ENCODE measurements around the gene SCAP.

The SCAP gene

DNA sequence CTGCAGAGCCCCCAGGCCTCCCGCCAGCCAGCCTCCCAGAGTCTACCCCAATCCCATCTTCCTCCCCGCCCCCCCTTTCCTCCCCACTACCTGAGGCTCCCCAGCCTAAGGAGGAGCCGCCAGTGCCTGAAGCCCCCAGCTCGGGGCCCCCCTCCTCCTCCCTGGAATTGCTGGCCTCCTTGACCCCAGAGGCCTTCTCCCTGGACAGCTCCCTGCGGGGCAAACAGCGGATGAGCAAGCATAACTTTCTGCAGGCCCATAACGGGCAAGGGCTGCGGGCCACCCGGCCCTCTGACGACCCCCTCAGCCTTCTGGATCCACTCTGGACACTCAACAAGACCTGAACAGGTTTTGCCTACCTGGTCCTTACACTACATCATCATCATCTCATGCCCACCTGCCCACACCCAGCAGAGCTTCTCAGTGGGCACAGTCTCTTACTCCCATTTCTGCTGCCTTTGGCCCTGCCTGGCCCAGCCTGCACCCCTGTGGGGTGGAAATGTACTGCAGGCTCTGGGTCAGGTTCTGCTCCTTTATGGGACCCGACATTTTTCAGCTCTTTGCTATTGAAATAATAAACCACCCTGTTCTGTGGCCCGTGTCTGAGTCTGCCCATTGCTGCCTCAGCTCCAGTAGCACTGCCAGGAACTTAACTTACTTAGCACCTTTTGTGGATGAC, 62.8 kb downstream of the SCAP start:
- DNase-seq, result no peak

DNA sequence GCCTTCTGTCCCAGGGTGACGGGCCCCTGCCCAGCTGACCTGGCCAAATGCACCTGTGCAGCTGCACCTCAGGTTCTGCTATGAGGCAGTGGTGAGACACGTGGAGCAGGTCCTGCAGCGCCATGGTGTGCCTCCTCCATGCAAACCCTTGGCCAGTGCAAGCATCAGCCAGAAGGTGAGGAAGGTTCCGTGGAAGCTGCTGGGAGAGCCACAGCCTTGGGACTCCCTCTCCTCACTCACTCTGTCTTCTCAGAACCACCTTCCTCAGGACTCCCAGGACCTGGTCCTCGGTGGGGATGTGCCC, 63.3 kb downstream of the SCAP start:
- DNase-seq, result no peak

DNA sequence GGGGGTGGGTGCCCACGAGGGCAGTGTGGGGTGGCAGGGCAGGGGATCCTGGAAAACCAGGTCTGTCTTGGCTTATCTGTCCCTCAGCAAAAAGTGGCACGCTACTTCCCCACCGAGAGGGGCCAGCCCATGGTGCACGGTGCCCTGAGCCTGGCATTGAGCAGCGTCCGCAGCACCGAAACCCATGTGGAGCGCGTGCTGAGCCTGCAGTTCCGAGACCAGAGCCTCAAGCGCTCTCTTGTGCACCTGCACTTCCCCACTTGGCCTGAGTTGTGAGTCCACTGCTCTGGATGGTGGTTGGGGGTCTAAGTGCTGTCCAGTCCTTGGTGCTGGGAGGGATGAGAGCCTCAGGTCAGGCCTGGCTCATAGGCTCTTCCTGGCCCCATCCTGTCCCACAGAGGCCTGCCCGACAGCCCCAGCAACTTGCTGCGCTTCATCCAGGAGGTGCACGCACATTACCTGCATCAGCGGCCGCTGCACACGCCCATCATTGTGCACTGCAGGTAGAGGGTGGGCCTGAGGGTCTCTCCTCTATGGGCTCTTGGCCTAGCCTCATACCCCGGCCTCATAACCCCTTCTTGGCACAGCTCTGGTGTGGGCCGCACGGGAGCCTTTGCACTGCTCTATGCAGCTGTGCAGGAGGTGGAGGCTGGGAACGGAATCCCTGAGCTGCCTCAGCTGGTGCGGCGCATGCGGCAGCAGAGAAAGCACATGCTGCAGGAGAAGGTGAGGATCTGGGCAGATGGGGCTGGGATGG, 63.9 kb downstream of the SCAP start:
- DNase-seq, result no peak

- no peak for DNase-seq
Observed at GRCh38 chr3:47410801-47411646, 64.7 kb downstream of the SCAP start.

- DNase-seq, result no peak
Observed at GRCh38 chr3:47410417-47410720, 65.4 kb downstream of the SCAP start.

DNA sequence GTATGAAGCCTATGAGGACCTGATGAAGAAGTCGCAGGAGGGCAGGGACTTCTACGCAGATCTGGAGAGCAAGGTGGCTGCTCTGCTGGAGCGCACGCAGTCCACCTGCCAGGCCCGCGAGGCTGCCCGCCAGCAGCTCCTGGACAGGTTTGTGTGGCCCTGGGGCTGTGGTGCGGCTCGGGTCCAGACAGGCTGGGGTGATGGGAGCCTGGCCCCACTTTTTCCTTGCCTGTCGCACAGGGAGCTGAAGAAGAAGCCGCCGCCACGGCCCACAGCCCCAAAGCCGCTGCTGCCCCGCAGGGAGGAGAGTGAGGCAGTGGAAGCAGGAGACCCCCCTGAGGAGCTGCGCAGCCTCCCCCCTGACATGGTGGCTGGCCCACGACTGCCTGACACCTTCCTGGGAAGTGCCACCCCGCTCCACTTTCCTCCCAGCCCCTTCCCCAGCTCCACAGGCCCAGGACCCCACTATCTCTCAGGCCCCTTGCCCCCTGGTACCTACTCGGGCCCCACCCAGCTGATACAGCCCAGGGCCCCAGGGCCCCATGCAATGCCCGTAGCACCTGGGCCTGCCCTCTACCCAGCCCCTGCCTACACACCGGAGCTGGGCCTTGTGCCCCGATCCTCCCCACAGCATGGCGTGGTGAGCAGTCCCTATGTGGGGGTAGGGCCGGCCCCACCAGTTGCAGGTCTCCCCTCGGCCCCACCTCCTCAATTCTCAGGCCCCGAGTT, 65.9 kb downstream of the SCAP start:
- DNase-seq, result no peak

GRCh38 chr3:47409284-47409683, 66.5 kb downstream of the SCAP start:
- DNase-seq, result no peak

DNA sequence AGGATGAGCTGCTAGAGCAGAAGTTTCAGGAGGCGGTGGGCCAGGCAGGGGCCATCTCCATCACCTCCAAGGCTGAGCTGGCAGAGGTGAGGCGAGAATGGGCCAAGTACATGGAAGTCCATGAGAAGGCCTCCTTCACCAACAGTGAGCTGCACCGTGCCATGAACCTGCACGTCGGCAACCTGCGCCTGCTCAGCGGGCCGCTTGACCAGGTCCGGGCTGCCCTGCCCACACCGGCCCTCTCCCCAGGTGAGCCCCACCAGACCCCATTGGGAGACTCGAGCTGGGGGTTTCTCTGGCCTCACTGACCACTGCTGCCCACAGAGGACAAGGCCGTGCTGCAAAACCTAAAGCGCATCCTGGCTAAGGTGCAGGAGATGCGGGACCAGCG, 66.9 kb downstream of the SCAP start:
- no peak for DNase-seq

GRCh38 chr3:47407896-47408838, 67.6 kb downstream of the SCAP start:
- no peak for DNase-seq

DNA sequence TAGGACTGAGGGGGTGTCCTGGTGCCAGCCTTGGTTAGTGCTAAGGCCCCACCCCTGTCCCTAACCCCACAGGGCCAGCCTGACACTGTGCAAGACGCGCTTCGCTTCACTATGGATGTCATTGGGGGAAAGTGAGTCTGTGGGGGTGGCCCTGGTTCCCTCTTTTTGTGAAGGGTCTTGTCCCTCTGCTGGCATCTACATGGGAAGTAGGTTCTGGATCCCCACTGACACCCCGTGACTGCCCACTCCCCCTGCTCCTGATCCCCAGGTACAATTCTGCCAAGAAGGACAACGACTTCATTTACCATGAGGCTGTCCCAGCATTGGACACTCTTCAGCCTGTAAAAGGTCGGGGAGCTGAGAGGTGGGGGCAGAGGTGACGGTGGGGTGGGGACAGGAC, 68.5 kb downstream of the SCAP start:
- no peak for DNase-seq

GRCh38 chr3:47406762-47407149, 69.0 kb downstream of the SCAP start:
- no peak for DNase-seq

- DNase-seq, result no peak
Observed at GRCh38 chr3:47405820-47406761, 69.7 kb downstream of the SCAP start.

GRCh38 chr3:47404955-47405790, 70.6 kb downstream of the SCAP start:
- DNase-seq, result no peak

DNA sequence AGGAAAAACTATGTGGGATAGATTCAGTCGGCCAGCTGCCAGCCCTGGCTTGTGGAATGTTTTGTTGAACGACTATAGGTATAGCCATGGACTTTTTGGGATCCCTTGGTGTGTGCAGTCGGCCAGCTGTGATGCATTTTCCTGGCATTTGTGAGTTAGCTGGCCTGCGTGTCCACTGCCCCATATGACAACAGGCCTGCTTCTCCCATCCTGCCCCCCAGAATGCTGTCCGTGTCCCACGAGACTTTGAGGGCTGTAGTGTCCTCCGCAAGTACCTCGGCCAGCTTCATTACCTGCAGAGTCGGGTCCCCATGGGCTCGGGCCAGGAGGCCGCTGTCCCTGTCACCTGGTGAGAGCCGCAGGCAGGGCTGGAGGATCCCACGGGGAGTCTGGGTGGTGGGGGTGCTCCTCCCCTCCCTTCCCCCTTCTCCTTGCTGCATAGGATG, 71.3 kb downstream of the SCAP start:
- no peak for DNase-seq

GRCh38 chr3:47399531-47400270, 76.0 kb downstream of the SCAP start:
- no peak for DNase-seq

- DNase-seq, result no peak
Observed at GRCh38 chr3:47399016-47399415, 76.7 kb downstream of the SCAP start.

GRCh38 chr3:47398228-47398627, 77.5 kb downstream of the SCAP start:
- no peak for DNase-seq

DNA sequence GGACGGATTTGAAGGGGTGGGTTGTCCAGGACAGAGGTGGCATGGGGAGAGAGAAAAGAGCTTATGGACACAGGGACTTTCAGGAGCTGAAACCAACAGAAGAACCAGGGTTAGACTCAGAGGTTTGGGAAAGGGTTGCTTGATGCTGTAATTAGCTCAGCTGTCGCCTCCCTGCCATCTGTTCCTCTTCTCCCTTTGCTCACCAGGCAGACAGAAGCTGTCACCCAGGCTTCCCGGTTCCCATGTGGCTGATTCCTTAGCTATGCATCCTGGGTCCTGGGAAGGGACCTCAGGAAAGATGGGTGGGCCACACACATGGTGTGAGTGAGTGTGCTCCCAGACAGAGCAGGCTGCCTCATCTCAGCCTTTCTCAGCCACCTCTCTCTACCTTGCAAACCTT, 80.9 kb downstream of the SCAP start:
- DNase-seq, result no peak

DNA sequence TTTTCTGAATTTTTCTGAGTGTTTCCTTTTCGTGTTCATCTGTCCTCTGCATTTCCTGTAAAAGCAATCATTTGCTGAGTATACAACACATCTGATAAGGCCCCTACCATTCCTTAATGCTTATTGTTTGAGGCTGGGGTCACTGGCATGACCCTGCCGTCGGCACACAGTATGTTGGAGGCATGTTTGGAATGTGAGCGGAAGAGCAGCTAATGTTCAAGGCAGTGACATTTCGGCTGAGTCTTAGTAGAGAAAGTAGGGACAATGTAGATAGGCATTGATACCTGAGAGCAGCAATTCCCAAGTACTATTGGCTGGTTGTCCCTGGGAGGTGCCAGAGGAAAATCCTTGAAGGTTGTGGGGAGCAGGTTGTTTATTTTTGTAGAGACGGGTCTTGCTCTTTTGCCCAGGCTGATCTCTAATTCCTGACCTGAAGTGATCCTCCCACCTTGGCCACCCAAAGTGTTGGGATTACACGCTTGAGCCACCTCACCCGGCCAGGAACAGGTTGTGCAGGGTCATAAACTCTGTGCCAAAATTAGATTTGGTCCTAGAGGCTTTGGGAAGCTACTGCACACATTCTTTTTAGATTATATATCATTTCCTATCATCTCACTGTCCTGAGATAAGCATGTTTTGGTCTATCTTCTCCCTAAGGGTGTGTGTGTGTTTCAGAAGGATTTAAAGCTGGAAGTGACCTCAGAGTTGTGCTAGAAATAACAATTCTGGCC, 81.4 kb downstream of the SCAP start:
- DNase-seq, result no peak

All from NK-92 treated with Interleukin-12 subunit alpha and Interleukin-12 subunit beta, amount 100 ng/mL, for 24 hours (cell line).